ENCODE results near the gene HOXB7. TPM values are rescaled to one million over a fixed set of nuclear protein-coding genes. Genes with fewer than 3 reads are reported as not detected.
A peak's percentile ranks its signal among the peaks of the same experiment; 100 is the strongest.

Gene HOXB7
- total RNA-seq, 1 experiment from 2014 or later: 28.2 TPM

DNA sequence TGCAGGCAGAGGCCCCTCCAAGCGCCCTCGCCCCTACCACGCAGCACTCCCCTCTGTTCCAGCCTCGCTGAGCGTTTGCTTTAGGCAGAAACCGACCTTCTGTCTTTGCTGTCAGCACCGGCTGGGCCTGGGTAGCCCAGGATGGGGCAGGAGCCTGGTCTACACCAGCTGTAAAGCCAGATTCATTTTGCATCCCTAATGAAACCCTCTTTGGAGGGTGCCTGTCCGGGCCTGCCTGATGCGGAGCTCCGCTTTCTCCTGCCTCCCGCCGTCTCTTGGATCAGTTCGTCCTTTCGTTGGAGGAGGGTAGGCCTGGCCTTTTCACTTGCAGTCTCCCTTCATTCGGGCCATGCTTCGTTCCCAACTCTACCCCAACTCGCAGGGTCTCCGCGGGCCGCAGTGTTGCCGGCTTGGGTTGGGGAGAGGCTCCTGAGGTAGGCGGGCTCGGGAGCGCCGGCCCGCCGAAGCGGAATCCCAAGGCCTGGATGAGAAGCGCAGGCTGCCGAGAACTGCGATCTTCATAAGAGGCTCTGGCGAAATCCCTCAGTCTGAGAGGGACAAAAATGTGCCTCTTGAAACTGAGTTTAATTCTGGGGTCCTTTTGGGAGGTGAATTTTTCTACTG is 9.1 kb upstream of the HOXB7 start:
- H3K9me2 ChIP-seq (ENCODE audit: insufficient read depth): no peaks in the 10 kb centered on the region
- CTCF ChIA-PET: interaction anchor here (0.6 kb wide), 1 partner anchor 389 kb away, joined by 4 read pairs; no protein-coding TSS in a partner anchor
- no peak for DNase-seq
- H3F3A ChIP-seq (ENCODE audit: insufficient read depth, low read depth): peaks cover 7% of the 10 kb centered on the region; the same call in 1 of the 2 replicates
- POLR2A ChIA-PET (ENCODE audit: unreplicated experiment): no interaction called here
- 0 out of 2 replicates have a peak, but pooled peaks cover 4% of the 10 kb centered on the region for H3K4me1 ChIP-seq (replicated peaks; ENCODE audit: insufficient read depth)
- no peaks in the 10 kb centered on the region for H3K27me3 ChIP-seq (ENCODE audit: insufficient read depth, low read depth)
- H3K4me3 ChIP-seq: no peak overlapping the region
- H3K9me3 ChIP-seq (ENCODE audit: insufficient read depth, low read depth): no peaks in the 10 kb centered on the region
- TF ChIP-seq EZH2 (IDR thresholded peaks at IDR 0.05; ENCODE audit: low read depth): no peak
- TF ChIP-seq, protein P1, sequence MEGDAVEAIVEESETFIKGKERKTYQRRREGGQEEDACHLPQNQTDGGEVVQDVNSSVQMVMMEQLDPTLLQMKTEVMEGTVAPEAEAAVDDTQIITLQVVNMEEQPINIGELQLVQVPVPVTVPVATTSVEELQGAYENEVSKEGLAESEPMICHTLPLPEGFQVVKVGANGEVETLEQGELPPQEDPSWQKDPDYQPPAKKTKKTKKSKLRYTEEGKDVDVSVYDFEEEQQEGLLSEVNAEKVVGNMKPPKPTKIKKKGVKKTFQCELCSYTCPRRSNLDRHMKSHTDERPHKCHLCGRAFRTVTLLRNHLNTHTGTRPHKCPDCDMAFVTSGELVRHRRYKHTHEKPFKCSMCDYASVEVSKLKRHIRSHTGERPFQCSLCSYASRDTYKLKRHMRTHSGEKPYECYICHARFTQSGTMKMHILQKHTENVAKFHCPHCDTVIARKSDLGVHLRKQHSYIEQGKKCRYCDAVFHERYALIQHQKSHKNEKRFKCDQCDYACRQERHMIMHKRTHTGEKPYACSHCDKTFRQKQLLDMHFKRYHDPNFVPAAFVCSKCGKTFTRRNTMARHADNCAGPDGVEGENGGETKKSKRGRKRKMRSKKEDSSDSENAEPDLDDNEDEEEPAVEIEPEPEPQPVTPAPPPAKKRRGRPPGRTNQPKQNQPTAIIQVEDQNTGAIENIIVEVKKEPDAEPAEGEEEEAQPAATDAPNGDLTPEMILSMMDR (conservative IDR thresholded peaks at IDR 0.05): no peak
- H2AFZ ChIP-seq: no peak overlapping the region
- no TSS peak for BruUV-seq (replicated peaks)
- H3K4me2 ChIP-seq: no peak overlapping the region
- H3K36me3 ChIP-seq (ENCODE audit: low read depth): no peaks in the 10 kb centered on the region
- H4K20me1 ChIP-seq (ENCODE audit: insufficient read depth): no peaks in the 10 kb centered on the region; the same call in 1 of the 2 replicates
- H3K79me2 ChIP-seq (ENCODE audit: low read depth): no peaks in the 10 kb centered on the region
- intact Hi-C loops (cut with micrococcal nuclease; ENCODE audit: unreplicated experiment): loop anchor here (2.0 to 10.0 kb wide), 6 partner anchors 268 to 675 kb away; partner anchors contain the start of gene PNPO
- H3K27ac ChIP-seq: no peak overlapping the region

GRCh38 chr17:48618256-48618896 is 7.6 kb upstream of the HOXB7 start:
- Histone ChIP-seq H3K9me2 (ENCODE audit: insufficient read depth) (no peaks in the 10 kb centered on the region), H3K4me3 (no peak overlapping the region), H3K36me3 (ENCODE audit: low read depth) (no peaks in the 10 kb centered on the region), H3K4me1 (replicated peaks; ENCODE audit: insufficient read depth) (peaks cover 9% of the 10 kb centered on the region; the same call in 1 of the 2 replicates), H3K27ac (no peak overlapping the region), H3K79me2 (ENCODE audit: low read depth) (no peaks in the 10 kb centered on the region), H4K20me1 (ENCODE audit: insufficient read depth) (no peaks in the 10 kb centered on the region), H2AFZ (no peak overlapping the region), H3K9me3 (ENCODE audit: insufficient read depth, low read depth) (no peaks in the 10 kb centered on the region), H3K4me2 (peak overlapping the region; percentile 32; the same call in 1 of the 2 replicates), H3K27me3 (ENCODE audit: insufficient read depth, low read depth) (no peaks in the 10 kb centered on the region), H3F3A (ENCODE audit: insufficient read depth, low read depth) (no peaks in the 10 kb centered on the region)
- POLR2A ChIA-PET (ENCODE audit: unreplicated experiment): interaction anchor here (0.7 kb wide), 1 partner anchor 17 kb away, joined by 3 read pairs; no protein-coding TSS in a partner anchor
- BruUV-seq (replicated peaks): no TSS peak
- CTCF ChIA-PET: interaction anchor here (1.1 kb wide), 1 partner anchor 403 kb away, joined by 3 read pairs; no protein-coding TSS in a partner anchor
- TF ChIP-seq, protein P1 (conservative IDR thresholded peaks at IDR 0.05): peak; percentile 98
- TF ChIP-seq EZH2 (IDR thresholded peaks at IDR 0.05; ENCODE audit: low read depth): no peak
- intact Hi-C loops (cut with micrococcal nuclease; ENCODE audit: unreplicated experiment): loop anchor here (1.0 to 10.0 kb wide), 8 partner anchors 266 to 674 kb away; partner anchors contain the start of gene PNPO
- peak; percentile 73 to 89 for DNase-seq

DNA sequence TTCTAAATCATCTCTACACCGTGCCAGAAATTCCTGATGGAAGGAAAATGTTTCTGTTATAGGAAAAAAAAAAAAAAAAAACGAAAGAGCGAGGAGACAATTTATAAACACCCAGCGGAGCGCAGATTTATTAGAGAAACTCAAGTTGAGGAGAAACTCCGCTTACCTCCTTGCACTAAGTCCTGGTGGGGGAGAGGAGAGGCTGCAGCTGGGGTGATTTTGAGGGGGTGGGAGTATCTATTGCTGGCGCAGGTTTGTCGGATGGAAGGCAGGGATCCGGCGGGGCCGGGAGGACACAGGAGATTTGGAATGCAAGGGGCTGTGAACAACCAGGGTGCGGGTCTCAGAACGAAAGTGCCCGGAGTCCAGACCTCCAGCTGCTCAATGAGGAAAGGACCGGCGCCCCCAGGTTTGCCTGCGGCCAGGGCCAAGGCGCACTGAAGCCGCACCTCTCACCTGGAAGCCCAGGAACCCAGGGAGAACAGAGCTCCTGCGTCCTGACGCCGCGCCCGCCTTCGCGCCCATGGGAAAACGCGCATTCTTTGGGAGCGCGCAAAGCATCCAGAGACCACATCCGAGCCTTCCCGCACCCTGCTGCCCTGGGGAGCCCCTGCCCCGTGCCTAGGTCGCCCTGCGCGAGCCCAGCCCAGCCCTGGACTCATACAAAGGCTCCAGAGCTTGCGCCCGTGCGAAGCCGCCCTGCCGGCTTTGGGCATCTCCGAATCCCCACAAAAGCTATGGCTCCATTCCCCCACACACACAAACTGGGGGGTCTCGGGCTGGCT is 6.8 kb upstream of the HOXB7 start:
- ChIA-PET POLR2A (ENCODE audit: unreplicated experiment) (no interaction called here), CTCF (interaction anchor here (1.1 kb wide), 1 partner anchor 402 kb away, joined by 3 read pairs; no protein-coding TSS in a partner anchor)
- Histone ChIP-seq H3K27me3 (ENCODE audit: insufficient read depth, low read depth) (no peaks in the 10 kb centered on the region), H4K20me1 (ENCODE audit: insufficient read depth) (no peaks in the 10 kb centered on the region), H3K79me2 (ENCODE audit: low read depth) (no peaks in the 10 kb centered on the region), H3K36me3 (ENCODE audit: low read depth) (no peaks in the 10 kb centered on the region), H3K27ac (no peak overlapping the region), H3K9me3 (ENCODE audit: insufficient read depth, low read depth) (no peaks in the 10 kb centered on the region), H3F3A (ENCODE audit: insufficient read depth, low read depth) (no peaks in the 10 kb centered on the region), H3K9me2 (ENCODE audit: insufficient read depth) (no peaks in the 10 kb centered on the region), H2AFZ (no peak overlapping the region), H3K4me2 (no peak overlapping the region), H3K4me1 (replicated peaks; ENCODE audit: insufficient read depth) (peaks cover 9% of the 10 kb centered on the region; the same call in 1 of the 2 replicates), H3K4me3 (no peak overlapping the region)
- intact Hi-C loops (cut with micrococcal nuclease; ENCODE audit: unreplicated experiment): loop anchor here (1.0 to 10.0 kb wide), 8 partner anchors 265 to 673 kb away; partner anchors contain the start of gene PNPO
- TF ChIP-seq EZH2 (IDR thresholded peaks at IDR 0.05; ENCODE audit: low read depth): no peak
- TF ChIP-seq, protein P1 (conservative IDR thresholded peaks at IDR 0.05): no peak
- DNase-seq: no peak
- no TSS peak for BruUV-seq (replicated peaks)
